OCI-LY7 (cell line): Measurements from ENCODE around the gene SERTAD2.

Experiments used
- CTCF ChIP-seq: fragments of 200-600 bp; sonication (generic); conservative IDR thresholded peaks from 2 replicates; pipeline ENCODE4 v1.5.1; 2014; ENCODE audit warnings: mild to moderate bottlenecking, antibody characterized with exemption, low read length, moderate library complexity, mixed read lengths
- EZH2phosphoT487 ChIP-seq: fragments of 200-600 bp; sonication (generic); IDR thresholded peaks from 2 replicates; pipeline ENCODE4 v1.6.1; 2018; ENCODE audit warnings: low read depth, borderline replicate concordance, mild to moderate bottlenecking, mixed run types, antibody characterized with exemption, low read length, moderate library complexity, mixed read lengths

- TF ChIP-seq EZH2phosphoT487, result no peak
- no peak for TF ChIP-seq CTCF
Observed at GRCh38 chr2:64591188-64591587, 62.5 kb downstream of the SERTAD2 start.
